Medulla oblongata (tissue), 1 donor: ENCODE data around the gene SEMA5B.

Source experiments
- DNase-seq: peaks from one replicate; pipeline ENCODE4 v3.0.0-alpha.2; 2015; ENCODE audit errors: extremely low spot score

SEMA5B gene

GRCh38 chr3:123054931-123055330, 27.4 kb upstream of the SEMA5B start:
- no peak for DNase-seq

GRCh38 chr3:123054109-123054778, 26.7 kb upstream of the SEMA5B start:
- DNase-seq = no peak

- no peak for DNase-seq
Observed at GRCh38 chr3:123053107-123053506, 25.5 kb upstream of the SEMA5B start.

- DNase-seq = no peak
Observed at GRCh38 chr3:123050666-123051065, 23.1 kb upstream of the SEMA5B start.

GRCh38 chr3:123048480-123049237, 21.1 kb upstream of the SEMA5B start:
- no peak for DNase-seq

GRCh38 chr3:123047062-123047319, 19.4 kb upstream of the SEMA5B start:
- no peak for DNase-seq

- DNase-seq = no peak
Observed at GRCh38 chr3:123046262-123047061, 18.9 kb upstream of the SEMA5B start.

- no peak for DNase-seq
Observed at GRCh38 chr3:123044981-123045763, 17.6 kb upstream of the SEMA5B start.

- no peak for DNase-seq
Observed at GRCh38 chr3:123042413-123042812, 14.8 kb upstream of the SEMA5B start.

GRCh38 chr3:123039178-123039577, 11.6 kb upstream of the SEMA5B start:
- no peak for DNase-seq

GRCh38 chr3:123038751-123039150, 11.2 kb upstream of the SEMA5B start:
- no peak for DNase-seq

GRCh38 chr3:123037015-123037375, 9.4 kb upstream of the SEMA5B start:
- no peak for DNase-seq

GRCh38 chr3:123036352-123037014, 8.9 kb upstream of the SEMA5B start:
- DNase-seq = no peak

- no peak for DNase-seq
Observed at GRCh38 chr3:123034996-123035395, 7.4 kb upstream of the SEMA5B start.

- DNase-seq = no peak
Observed at GRCh38 chr3:123034120-123034519, 6.6 kb upstream of the SEMA5B start.

GRCh38 chr3:123032057-123032456, 4.5 kb upstream of the SEMA5B start:
- DNase-seq = no peak

- DNase-seq = no peak
Observed at GRCh38 chr3:123031051-123031450, 3.5 kb upstream of the SEMA5B start.

GRCh38 chr3:123028233-123028828, 768 bp upstream of the SEMA5B start:
- peak; percentile 79 for DNase-seq

GRCh38 chr3:123026565-123027291, 835 bp downstream of the SEMA5B start:
- no peak for DNase-seq
